ENCODE data around the gene HOXC11.

HOXC11 gene

GRCh38 chr12:53971686-53972085, 1.2 kb upstream of the HOXC11 start:
- no peak for DNase-seq (ENCODE audit: low read depth)
- no peak overlapping the region for H3K4me3 ChIP-seq (ENCODE audit: low read length)
- TF ChIP-seq CTCF (conservative IDR thresholded peaks at IDR 0.05; ENCODE audit: low read depth, low read length): no peak

GRCh38 chr12:53972152-53972702, 699 bp upstream of the HOXC11 start:
- TF ChIP-seq CTCF (conservative IDR thresholded peaks at IDR 0.05; ENCODE audit: low read depth, low read length): no peak
- no peak for DNase-seq (ENCODE audit: low read depth)
- no peak overlapping the region for H3K4me3 ChIP-seq (ENCODE audit: low read length)

GRCh38 chr12:53973236-53974042, 513 bp downstream of the HOXC11 start:
- no peak overlapping the region for H3K4me3 ChIP-seq (ENCODE audit: low read length)
- TF ChIP-seq CTCF (conservative IDR thresholded peaks at IDR 0.05; ENCODE audit: low read depth, low read length): no peak
- DNase-seq (ENCODE audit: low read depth): no peak

GRCh38 chr12:53974084-53975063, 1.4 kb downstream of the HOXC11 start, which contains the start of gene HOTAIR:
Gene HOTAIR (minus strand): TSS chr12:53974954.
- no peak within 1 kb of the TSS for H3K4me3 ChIP-seq (ENCODE audit: low read length)
- TF ChIP-seq CTCF (conservative IDR thresholded peaks at IDR 0.05; ENCODE audit: low read depth, low read length): no peak
- no peak for DNase-seq (ENCODE audit: low read depth)

GRCh38 chr12:53975064-53975471, 2.1 kb downstream of the HOXC11 start:
- no peak for TF ChIP-seq CTCF (conservative IDR thresholded peaks at IDR 0.05; ENCODE audit: low read depth, low read length)
- DNase-seq (ENCODE audit: low read depth): no peak
- no peak overlapping the region for H3K4me3 ChIP-seq (ENCODE audit: low read length)

- no peak for DNase-seq (ENCODE audit: low read depth)
- H3K4me3 ChIP-seq (ENCODE audit: low read length): no peak overlapping the region
- TF ChIP-seq CTCF (conservative IDR thresholded peaks at IDR 0.05; ENCODE audit: low read depth, low read length): no peak
Observed at GRCh38 chr12:53975479-53976152, 2.7 kb downstream of the HOXC11 start.

All from retinal pigment epithelial cell (primary cell).